ENCODE measurements around the gene SPPL3.
"Not testable (repeated sequence)": the region's sequence is repeated elsewhere in the genome, so short reads cannot be mapped to it uniquely, and the experiment has no call there.

Gene SPPL3

GRCh38 chr12:120904197-120904773 lies at the start of gene SPPL3:
TSS of gene SPPL3 (minus strand) at chr12:120904358. CDS start at chr12:120903867, 491 bp downstream.
- peak; percentile 88 to 92 for DNase-seq (ENCODE audit: low read depth in 2 of 2)

- no peak for DNase-seq (ENCODE audit: low read depth in 2 of 2)
Observed at GRCh38 chr12:120950807-120951206, 46.6 kb upstream of the SPPL3 start.

DNA sequence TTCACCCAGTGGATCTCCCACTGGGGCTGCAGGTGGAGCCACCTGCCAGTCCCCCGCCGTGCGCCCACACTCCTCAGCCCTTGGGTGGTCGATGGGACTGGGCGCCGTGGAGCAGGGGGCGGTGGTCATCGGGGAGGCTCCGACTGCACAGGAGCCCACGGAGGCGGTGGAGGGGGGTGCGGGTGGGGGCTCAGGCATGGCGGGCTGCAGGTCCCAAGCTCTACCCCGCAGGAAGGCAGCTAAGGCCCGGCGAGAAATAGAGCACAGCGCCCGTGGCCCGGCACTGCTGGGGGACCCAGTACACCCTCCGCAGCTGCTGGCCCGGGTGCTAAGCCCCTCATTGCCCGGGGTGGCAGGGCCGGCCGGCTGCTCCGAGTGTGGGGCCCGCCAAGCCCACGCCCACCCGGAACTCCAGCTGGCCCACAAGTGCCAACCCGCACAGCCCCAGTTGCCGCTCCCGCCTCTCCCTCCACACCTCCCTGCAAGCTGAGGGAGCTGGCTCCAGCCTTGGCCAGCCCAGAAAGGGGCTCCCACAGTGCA lies 46.2 kb upstream of the SPPL3 start:
- not testable (repeated sequence) for DNase-seq (ENCODE audit: low read depth in 2 of 2)

GRCh38 chr12:120945516-120945915 lies 41.4 kb upstream of the SPPL3 start:
- not testable (repeated sequence) for DNase-seq (ENCODE audit: low read depth in 2 of 2)

GRCh38 chr12:120944645-120945217 lies 40.6 kb upstream of the SPPL3 start:
- DNase-seq (ENCODE audit: low read depth in 2 of 2), result peak; percentile 38 to 48

GRCh38 chr12:120943482-120943881 lies 39.3 kb upstream of the SPPL3 start:
- DNase-seq (ENCODE audit: low read depth in 2 of 2), result no peak

GRCh38 chr12:120941846-120942405 lies 37.8 kb upstream of the SPPL3 start:
- DNase-seq (ENCODE audit: low read depth in 2 of 2), result no peak

DNA sequence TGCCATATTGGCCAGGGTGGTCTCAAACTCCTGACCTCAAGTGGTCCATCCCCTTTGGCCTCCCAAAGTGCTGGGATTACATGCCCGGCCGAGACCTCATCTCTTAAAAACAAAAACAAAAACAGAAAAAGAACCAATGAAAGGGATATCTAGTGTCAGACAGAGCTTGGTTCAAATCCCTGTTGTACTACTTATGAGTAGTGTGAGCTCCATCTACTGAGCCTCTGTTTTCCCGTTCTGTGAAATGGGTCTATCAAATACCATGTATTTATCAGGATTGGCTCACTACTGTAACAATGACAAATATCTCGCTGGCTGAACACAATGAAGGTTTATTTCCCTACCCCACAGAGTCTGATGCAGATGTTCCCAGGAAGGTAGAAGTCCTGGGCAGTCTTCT lies 37.3 kb upstream of the SPPL3 start:
- no peak for DNase-seq (ENCODE audit: low read depth in 2 of 2)

GRCh38 chr12:120940799-120941198 lies 36.6 kb upstream of the SPPL3 start:
- no peak for DNase-seq (ENCODE audit: low read depth in 2 of 2)

DNA sequence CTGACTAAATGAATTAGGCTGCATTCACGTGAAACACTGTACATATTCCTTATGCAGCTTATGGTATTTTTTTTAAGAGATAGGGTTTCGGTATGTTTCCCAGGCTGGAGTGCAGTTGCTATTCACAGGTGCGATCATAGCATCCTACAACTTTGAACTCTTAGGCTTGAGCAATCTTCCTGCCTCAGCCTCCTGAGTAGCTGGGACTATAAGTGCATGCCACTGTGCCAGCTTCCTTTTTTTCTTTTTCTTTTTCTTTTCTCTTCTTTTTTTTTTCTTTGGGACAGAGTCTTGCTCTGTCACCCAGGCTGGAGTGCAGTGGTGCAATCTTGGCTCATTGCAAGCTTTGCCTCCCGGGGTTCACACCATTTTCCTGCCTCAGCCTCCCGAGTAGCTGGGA lies 35.8 kb upstream of the SPPL3 start:
- no peak for DNase-seq (ENCODE audit: low read depth in 2 of 2)

DNA sequence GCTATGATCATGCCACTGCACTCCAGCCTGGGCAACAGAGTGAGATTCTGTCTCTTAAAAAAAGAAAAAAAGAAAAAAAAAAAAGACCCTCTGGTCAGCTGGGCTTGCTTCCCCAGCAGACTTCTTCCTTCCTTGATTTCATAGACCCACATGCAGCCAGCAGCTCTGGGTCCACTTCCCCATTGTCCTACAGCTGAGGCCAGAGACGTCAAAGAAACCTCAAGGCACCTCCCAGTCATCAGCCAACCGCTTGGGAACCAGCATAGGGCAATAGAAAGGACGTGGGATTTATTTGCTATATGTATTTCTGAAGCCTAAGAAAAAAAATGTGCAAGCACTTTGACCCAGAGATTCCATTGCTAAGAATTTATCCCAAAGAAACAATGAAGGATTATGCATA lies 35.4 kb upstream of the SPPL3 start:
- no peak for DNase-seq (ENCODE audit: low read depth in 2 of 2)

DNA sequence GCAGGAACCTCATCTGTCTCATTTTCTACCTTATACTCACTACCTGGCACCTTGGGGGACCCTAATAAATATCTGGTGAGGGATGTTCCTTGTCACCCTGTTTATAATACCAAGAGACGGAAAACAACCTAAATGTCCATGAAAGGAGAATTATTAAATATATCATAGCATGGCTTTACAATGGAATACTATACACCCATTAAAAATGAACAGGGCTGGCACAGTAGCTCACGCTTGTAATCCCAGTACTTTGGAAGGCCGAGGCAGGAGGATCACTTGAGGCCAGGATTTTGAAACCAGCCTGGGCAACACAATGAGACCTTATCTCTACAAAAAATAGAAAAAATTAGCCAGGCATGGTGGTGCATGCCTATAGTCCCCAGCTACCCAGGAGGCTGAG lies 34.3 kb upstream of the SPPL3 start:
- no peak for DNase-seq (ENCODE audit: low read depth in 2 of 2)

GRCh38 chr12:120936197-120936596 lies 32.0 kb upstream of the SPPL3 start:
- DNase-seq (ENCODE audit: low read depth in 2 of 2), result no peak

GRCh38 chr12:120933786-120934185 lies 29.6 kb upstream of the SPPL3 start:
- DNase-seq (ENCODE audit: low read depth in 2 of 2), result no peak

DNA sequence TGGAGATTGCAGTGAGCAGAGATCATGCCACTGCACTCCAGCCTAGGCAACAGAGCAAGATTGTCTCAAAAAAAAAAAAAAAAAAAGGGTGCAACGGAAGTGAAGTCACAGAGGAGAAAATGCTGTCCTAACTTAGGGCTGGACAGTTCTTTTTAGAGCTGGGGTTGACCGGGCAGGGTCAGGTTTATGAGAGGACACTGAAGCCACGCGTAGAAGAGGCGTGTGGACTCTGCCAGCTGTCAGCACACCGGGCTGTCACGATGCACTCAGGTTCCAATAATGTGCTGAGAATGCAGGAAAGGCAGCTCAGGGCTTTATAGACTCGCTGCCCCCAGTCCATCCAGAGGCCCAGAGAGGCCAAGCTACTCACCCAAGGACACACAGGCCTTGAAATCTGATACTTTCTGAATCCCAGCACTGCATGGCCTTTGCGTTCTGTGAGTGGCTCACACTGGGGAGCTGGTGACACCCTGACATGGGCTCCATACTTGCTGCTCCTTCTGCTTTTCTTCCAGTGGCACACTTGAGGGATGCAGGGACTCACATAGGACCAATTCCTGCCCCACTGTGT lies 28.9 kb upstream of the SPPL3 start:
- no peak for DNase-seq (ENCODE audit: low read depth in 2 of 2)

DNA sequence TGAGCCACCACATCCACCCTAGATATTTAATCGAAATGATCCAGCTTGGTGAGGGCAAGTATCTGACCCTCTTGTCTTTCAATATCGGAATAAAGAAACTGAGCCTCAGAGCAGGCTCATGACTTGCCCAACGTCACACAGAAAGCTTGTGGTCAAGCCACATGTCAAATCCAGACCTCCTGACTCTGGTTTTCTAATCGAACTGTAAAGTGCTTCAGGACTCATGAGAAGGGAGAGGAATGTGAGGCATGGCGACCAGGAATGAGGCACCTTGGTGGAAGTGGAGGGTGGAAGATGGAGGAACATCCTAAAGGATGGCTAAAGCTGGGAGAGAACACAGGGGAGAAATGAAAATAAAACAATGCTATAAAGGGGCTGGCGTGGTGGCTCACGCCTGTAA lies 27.9 kb upstream of the SPPL3 start:
- no peak for DNase-seq (ENCODE audit: low read depth in 2 of 2)

DNA sequence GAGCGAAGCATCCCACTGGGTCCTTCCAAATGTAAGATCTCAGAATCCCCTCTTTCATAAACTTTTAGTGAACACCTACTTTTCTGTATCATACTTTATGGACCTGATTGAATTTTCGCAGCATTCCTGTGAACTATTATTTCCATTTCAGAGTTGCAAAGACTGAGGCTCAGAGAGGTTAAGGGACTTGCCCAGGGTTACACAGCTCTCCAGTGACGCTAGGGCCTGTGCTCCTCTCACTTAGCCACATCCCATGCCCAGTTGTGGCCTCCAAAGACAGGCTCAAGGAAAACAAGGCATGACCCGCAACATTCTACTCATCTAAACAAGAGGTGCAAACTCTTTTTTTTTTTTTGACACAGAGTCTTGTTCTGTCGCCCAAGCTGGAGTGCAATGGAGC lies 25.9 kb upstream of the SPPL3 start:
- no peak for DNase-seq (ENCODE audit: low read depth in 2 of 2)

- no peak for DNase-seq (ENCODE audit: low read depth in 2 of 2)
Observed at GRCh38 chr12:120928864-120929652, 24.9 kb upstream of the SPPL3 start.

DNA sequence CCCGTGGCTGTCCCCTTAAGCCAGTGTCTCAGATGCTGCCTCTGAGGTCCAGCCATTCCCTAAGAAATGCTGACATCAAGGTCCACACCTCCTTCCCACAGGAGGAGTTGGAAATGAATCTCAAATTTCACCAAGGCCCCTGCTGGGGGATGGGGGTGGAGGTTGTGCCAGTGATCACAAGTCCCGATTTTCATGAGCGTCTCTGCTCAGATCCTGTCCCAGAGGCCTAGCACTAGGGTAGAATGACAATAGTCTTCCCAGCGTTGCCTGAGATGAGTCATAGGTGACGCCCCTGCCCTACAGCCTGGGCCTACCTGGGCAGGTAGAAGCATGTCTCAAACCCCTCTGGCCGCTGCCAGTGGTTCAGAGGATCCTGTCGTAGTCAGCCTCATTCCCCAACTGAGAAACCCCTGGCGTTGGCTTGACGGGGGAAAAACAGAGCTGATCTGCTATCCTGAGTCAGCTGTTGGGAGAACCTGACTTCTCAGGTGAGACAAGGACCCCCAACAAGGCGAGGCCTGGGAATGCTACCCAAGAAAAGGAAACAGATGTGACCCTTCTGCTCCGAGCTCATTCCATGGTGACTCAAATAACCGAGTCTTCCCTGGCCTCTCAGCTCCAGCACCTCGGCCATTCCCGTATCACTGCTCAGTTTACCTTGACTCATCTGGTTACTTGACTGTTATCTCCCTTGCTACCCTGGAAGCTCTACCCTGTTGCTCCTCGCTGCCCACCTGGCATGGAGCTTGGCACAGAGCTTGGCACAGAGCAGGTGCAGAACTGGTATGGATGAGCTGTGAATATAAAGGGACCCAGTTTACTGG lies 21.8 kb upstream of the SPPL3 start:
- DNase-seq (ENCODE audit: low read depth in 2 of 2), result no peak

GRCh38 chr12:120922279-120922678 lies 18.1 kb upstream of the SPPL3 start:
- no peak for DNase-seq (ENCODE audit: low read depth in 2 of 2)

GRCh38 chr12:120921637-120922036 lies 17.5 kb upstream of the SPPL3 start:
- no peak for DNase-seq (ENCODE audit: low read depth in 2 of 2)

Measured in stimulated activated CD8-positive, alpha-beta memory T cell treated with anti-CD3 and anti-CD28 coated beads, Interleukin-15, amount 100 ng/mL, for 48 hours (primary cell).